Uterus (tissue), 4 donors: ENCODE results near the gene ANKRD12. TPM values are rescaled to one million over a fixed set of nuclear protein-coding genes. Genes with fewer than 3 reads are reported as not detected.
"Not testable (repeated sequence)": the region's sequence is repeated elsewhere in the genome, so short reads cannot be mapped to it uniquely, and the experiment has no call there.

Experiments
- DNase-seq, 2 donors: peaks; one replicate each; pipeline ENCODE4 v3.0.0-alpha.2; 2019 to 2020
- H3K27ac ChIP-seq, 2 donors: fragments of 200-600 bp; sonication (generic); 1 replicate in 1 of 2; 2 replicates in 1 of 2; pipeline ENCODE4 v1.5.1; 2016 to 2018
- H3K27me3 ChIP-seq, 2 donors: fragments of 200-600 bp; sonication (generic); one replicate each; pipeline ENCODE4 v1.5.1; 2018 to 2019; ENCODE audit warnings: control low read depth in 1 of 2
- H3K36me3 ChIP-seq, 2 donors: fragments of 200-600 bp; sonication (generic); one replicate each; pipeline ENCODE4 v1.5.1; 2019; ENCODE audit warnings: control low read depth in 1 of 2
- H3K4me1 ChIP-seq, 2 donors: fragments of 200-600 bp; sonication (generic); one replicate each; pipeline ENCODE4 v1.5.1; 2018 to 2019; ENCODE audit warnings: control low read depth in 1 of 2
- H3K4me3 ChIP-seq, 2 donors: fragments of 200-600 bp; sonication (generic); 1 replicate in 1 of 2; 2 replicates in 1 of 2; pipeline ENCODE4 v1.5.1; 2018 to 2019; ENCODE audit warnings: mild to moderate bottlenecking in 1 of 2
- H3K9me3 ChIP-seq, 2 donors: fragments of 200-600 bp; sonication (generic); one replicate each; pipeline ENCODE4 v1.5.1; 2019; ENCODE audit warnings: control low read depth in 1 of 2
- POLR2A ChIP-seq, 2 donors: fragments of 450-650 bp; IDR thresholded peaks; one replicate each; pipeline ENCODE4 v1.6.1; 2016; ENCODE audit warnings: antibody characterized with exemption in 2 of 2, mild to moderate bottlenecking in 1 of 2, moderate library complexity in 1 of 2
- intact Hi-C: fragments of 100-400 bp; cut with DNase I; formaldehyde crosslinking; loops from one replicate; pipeline ENCODE4 v1.15.1; 2023; ENCODE audit warnings: low total_unique reads
- total RNA-seq, 4 donors: library from RNA; depleted of rRNA in 3 of 4; stranded (reverse); fragments of >200 nt in 3 of 4; gene quantifications; one replicate each; pipeline versions ENCODE4 v1.1.0 to v1.2.4, GENCODE V29; 2014 to 2023
- TF ChIP-seq, protein P1 (sequence below), 4 experiments: fragments of 200-600 bp in 2 of 4; fragments of 450-650 bp in 2 of 4; sonication (generic) in 2 of 4; IDR thresholded peaks; one replicate each; pipeline ENCODE4 v1.5.1; 2016 to 2019; ENCODE audit warnings: antibody characterized with exemption in 4 of 4, mild to moderate bottlenecking in 2 of 4, moderate library complexity in 1 of 4
- donor health status: DM: yes; HTN: yes; CAD: no.

ANKRD12 gene
- total RNA-seq, 4 donors from 2014 or later = 29.1 to 122 (median 43.6) TPM

DNA sequence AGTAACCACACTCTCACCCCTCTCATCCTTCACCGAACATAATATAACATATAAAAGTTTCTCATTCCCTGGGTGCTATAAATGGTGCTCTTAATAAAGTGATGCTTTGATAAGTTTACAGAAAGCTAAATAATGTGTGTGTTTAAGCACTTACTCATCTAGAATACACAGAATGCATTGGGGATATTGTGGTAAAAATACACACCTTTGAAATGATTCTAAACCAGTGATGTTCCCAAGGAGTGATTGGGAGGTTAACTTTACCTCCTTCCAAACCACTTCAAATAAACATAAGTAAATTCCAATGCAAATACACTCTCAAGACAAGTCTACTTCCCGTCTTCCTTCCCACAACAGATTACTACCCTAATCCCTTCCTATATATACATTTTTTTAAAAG is 112.7 kb downstream of the ANKRD12 start:
- intact Hi-C loops = no loop called here
- no peak for TF ChIP-seq POLR2A (IDR thresholded peaks at IDR 0.05)
- TF ChIP-seq, protein P1, sequence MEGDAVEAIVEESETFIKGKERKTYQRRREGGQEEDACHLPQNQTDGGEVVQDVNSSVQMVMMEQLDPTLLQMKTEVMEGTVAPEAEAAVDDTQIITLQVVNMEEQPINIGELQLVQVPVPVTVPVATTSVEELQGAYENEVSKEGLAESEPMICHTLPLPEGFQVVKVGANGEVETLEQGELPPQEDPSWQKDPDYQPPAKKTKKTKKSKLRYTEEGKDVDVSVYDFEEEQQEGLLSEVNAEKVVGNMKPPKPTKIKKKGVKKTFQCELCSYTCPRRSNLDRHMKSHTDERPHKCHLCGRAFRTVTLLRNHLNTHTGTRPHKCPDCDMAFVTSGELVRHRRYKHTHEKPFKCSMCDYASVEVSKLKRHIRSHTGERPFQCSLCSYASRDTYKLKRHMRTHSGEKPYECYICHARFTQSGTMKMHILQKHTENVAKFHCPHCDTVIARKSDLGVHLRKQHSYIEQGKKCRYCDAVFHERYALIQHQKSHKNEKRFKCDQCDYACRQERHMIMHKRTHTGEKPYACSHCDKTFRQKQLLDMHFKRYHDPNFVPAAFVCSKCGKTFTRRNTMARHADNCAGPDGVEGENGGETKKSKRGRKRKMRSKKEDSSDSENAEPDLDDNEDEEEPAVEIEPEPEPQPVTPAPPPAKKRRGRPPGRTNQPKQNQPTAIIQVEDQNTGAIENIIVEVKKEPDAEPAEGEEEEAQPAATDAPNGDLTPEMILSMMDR (IDR thresholded peaks at IDR 0.05) = no peak
- no peaks in the 10 kb centered on the region for H3K4me1 ChIP-seq
- no peaks in the 10 kb centered on the region for H3K9me3 ChIP-seq
- no peaks in the 10 kb centered on the region for H3K36me3 ChIP-seq
- no peak for DNase-seq
- no peaks in the 10 kb centered on the region for H3K27me3 ChIP-seq
- H3K4me3 ChIP-seq = no peak overlapping the region
- H3K27ac ChIP-seq = no peak overlapping the region

- intact Hi-C loops = no loop called here
- no peaks in the 10 kb centered on the region for H3K36me3 ChIP-seq
- H3K9me3 ChIP-seq = no peaks in the 10 kb centered on the region
- no peak overlapping the region for H3K27ac ChIP-seq
- H3K27me3 ChIP-seq = no peaks in the 10 kb centered on the region
- no peaks in the 10 kb centered on the region for H3K4me1 ChIP-seq
- no peak for DNase-seq
- no peak overlapping the region for H3K4me3 ChIP-seq
- TF ChIP-seq, protein P1 (IDR thresholded peaks at IDR 0.05) = no peak
- TF ChIP-seq POLR2A (IDR thresholded peaks at IDR 0.05) = no peak
These were observed 122.6 kb downstream of the ANKRD12 start for GRCh38 chr18:9259173-9259572.

DNA sequence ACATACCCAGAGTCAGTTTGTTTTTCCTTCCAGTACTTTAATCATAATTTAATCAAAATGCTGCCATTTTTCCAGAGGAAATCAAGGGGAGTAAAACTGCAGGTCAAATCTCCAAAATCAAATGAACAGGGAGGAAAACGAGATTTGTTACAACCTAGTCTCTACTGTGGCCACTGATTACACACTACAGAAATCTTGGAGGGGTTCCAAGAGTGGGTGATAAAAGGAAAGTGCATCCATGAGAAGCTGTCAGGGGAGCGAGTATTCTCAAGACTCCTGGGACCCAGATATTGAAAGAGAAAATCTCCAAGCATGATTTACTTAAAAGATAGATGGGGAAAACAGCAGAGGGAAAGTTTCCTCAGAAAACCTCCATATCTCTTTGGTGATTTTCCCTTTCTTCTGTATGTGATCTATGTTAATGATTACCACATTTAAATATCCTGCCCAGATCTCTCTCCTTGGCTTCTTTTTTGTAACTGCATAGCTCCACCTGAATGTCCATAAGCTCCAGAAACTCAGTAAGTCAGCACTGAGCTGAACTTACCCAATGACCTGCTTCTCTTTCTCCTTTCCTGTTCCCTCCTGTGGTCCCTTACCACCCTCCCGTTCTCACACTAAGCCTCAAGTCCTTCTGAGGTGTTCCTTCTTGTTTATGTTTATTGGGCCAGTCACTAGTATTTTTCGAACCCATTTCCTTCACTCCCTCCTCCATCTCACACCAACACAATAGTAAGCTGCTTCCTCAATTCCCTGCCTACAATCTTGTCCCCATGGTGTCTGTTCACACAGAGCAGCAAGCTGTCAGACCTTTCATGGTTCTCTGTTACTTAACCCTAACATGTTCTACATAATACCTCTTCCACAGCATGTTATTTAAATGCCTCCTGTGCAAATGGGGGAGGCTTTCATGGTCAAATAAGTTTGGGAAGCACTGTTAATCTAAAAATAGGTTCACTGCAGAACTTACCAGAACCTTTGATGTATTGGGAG is 124.1 kb downstream of the ANKRD12 start:
- H3K4me3 ChIP-seq = no peak overlapping the region
- intact Hi-C loops = no loop called here
- no peak for TF ChIP-seq POLR2A (IDR thresholded peaks at IDR 0.05)
- TF ChIP-seq, protein P1 (IDR thresholded peaks at IDR 0.05) = no peak
- no peaks in the 10 kb centered on the region for H3K9me3 ChIP-seq
- no peaks in the 10 kb centered on the region for H3K4me1 ChIP-seq
- H3K27ac ChIP-seq = no peak overlapping the region
- no peak for DNase-seq
- H3K27me3 ChIP-seq = no peaks in the 10 kb centered on the region
- H3K36me3 ChIP-seq = no peaks in the 10 kb centered on the region

DNA sequence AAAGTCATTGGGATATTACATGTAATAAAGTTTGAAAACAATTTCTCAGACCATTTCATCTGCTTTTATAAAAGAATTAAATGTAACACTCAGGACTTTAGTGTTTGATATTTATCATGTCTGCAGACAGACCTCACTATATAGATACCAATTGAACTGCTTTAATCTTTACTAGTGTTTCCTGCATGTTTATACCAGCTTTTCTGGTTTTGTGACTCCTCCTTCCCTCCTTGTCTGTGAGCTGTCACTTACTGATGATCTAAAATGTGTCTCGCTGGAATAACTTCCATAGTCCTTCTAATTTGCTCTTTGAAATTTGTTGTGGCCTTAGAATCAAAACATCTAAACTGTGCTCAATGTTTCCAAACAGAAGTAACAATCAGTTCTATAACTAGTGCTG is 126.7 kb downstream of the ANKRD12 start:
- Histone ChIP-seq H3K27me3 (no peaks in the 10 kb centered on the region), H3K9me3 (no peaks in the 10 kb centered on the region), H3K27ac (no peak overlapping the region), H3K4me3 (no peak overlapping the region), H3K36me3 (no peaks in the 10 kb centered on the region), H3K4me1 (no peaks in the 10 kb centered on the region)
- intact Hi-C loops = no loop called here
- TF ChIP-seq, protein P1 (IDR thresholded peaks at IDR 0.05) = no peak
- no peak for TF ChIP-seq POLR2A (IDR thresholded peaks at IDR 0.05)
- DNase-seq = no peak

- intact Hi-C loops, H3K9me3 ChIP-seq, H3K36me3 ChIP-seq, H3K27me3 ChIP-seq, H3K4me1 ChIP-seq, H3K27ac ChIP-seq, H3K4me3 ChIP-seq, DNase-seq: not testable (repeated sequence)
These were observed 128.2 kb downstream of the ANKRD12 start for GRCh38 chr18:9264797-9265196.
